ENCODE results near the gene ARHGAP11A.

The ARHGAP11A gene

DNA sequence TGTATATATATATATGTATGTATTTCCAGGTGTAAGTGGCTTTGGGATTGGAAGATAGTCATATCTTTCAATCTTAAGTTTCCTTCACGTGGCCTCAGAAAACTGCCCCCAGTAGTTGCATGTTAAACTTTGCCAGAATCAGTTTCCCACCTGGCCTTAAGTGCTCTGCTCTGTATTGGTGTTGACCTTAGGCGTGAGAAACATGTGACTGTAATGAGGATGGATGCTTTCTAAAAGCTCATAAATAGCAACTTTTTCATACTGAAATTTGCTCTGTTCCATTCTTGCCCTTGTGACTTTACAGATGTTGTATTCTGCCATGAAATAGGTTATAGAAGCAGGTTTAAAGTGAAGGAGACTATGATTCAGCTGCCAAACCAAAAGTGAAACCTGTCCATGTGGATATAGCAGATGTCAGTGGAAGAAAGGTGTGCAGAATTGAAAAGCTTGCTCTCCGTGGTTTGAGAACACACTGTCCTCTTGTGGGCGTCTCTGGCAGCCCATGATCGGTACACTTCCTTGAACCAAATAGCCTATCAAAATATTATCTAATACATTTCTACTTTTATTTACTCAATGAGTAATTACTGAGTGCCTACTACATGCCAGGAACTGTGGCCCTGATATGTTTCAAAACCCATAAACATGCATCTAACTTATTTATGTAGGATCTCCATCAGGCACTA lies 42.0 kb downstream of the ARHGAP11A start:
- no peak for DNase-seq

GRCh38 chr15:32657941-32658340 lies 42.6 kb downstream of the ARHGAP11A start:
- DNase-seq = no peak

DNA sequence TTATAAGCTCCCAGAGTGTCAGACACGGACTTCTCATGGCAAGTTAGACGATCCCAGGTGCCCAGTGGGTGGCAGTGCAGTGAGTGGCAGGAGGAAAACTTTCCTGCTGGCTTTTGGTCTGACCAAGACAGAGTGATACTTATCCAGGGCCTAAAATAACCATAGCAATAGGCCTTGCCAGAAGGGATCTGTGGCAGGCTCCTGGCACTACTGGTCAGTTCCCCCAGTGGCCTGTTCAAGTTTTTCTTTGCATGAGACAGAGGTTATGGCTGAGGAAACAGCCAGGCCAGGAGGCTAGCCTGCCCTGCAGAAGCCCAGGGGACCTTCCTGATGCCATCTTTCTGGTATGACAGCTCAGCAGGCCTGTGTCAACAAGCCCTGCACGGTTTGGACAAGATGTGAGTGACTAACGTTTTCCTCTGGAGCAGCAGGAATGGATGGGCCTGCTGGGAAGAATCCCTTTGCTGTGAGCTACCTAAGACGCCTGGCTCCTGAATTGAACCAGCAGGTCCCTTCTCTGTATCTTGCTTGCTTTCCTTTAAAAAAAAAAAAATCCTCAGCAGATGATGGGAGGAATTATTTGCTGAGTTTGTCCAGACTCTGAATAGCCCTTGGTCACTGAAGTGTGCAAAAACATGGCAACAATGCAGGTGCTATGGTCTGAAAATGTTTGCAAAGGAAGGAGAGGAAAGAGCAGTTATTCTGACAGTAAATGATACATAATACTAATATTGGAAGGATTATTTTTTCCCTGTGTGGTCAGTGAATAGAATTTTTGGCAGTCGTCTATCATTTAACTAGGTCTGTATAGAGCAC lies 44.2 kb downstream of the ARHGAP11A start:
- DNase-seq = no peak

DNA sequence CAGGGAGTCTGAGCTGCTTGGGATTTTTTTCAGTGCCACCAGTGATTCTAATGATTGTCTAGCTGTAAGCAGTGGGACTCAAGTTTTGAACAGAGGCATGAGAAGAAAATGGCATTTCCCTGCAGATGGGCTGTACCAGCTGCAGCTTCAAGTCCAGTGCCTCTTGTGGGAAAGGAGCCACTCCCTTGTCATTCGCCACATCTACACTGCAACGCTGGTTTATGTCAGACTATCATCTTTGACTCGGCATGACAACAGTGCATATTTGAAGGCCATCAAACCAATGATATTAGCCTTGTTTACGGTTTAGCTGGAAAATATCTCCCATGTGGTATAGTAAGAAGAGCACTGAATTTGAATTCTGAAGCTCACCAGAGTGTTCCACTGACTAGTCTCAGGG lies 48.4 kb downstream of the ARHGAP11A start:
- no peak for DNase-seq

GRCh38 chr15:32664796-32665195 lies 49.5 kb downstream of the ARHGAP11A start:
- DNase-seq = no peak

- DNase-seq = no peak
These were observed 52.0 kb downstream of the ARHGAP11A start for GRCh38 chr15:32667321-32667720.

- no peak for DNase-seq
These were observed 53.6 kb downstream of the ARHGAP11A start for GRCh38 chr15:32668942-32669341.

DNA sequence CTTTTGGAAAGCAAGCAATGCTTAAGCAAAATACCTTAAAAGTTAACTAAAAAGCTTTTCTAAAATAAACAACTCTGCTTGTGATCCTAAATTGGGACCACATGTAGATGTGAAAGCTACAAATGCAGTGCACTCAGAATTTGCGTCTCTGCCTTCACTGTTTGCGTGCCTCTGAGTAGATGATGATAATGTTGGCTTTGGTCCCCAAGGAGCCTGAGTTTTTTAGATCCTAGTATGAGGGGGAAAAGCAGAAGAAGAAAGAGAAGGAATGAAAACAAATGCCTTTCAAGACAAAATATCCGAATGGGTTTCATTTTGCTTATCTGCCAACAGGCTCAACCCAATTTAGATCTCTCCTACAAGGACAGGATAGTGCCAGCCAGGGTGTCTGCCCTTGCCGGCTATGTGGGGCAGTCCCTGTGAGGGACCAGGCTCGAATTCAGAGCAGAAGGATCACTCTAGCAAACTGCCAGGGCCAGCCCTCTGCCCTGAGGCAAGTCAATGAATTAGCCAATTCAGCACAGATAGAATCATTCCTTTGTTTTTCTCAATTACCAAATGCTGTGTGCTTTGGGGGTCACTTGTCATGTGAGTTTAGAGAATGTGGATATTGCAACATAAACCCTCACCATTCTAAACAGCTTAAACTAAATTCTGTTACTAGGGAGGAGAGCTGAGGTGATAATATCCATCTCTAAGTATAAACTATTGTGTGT lies 54.8 kb downstream of the ARHGAP11A start:
- DNase-seq = no peak

DNA sequence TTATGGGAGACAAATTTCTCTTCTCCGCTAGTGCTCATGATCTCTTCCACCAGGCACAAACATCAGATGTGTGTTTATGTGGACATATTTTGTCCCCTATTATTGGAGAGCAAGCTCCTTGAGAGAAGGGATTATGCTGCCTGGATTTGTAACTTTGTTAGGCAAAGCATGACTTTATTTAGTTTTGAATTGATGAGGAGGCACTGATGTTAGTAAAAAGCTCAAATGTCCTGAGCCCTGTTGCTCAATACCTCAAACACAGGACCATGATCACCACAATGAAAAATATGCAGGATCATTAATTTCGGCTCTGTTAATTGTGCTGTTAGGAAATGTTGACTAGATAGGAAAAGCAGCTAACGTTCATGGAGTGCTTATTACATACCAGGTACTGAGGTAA lies 55.3 kb downstream of the ARHGAP11A start:
- DNase-seq = no peak

DNA sequence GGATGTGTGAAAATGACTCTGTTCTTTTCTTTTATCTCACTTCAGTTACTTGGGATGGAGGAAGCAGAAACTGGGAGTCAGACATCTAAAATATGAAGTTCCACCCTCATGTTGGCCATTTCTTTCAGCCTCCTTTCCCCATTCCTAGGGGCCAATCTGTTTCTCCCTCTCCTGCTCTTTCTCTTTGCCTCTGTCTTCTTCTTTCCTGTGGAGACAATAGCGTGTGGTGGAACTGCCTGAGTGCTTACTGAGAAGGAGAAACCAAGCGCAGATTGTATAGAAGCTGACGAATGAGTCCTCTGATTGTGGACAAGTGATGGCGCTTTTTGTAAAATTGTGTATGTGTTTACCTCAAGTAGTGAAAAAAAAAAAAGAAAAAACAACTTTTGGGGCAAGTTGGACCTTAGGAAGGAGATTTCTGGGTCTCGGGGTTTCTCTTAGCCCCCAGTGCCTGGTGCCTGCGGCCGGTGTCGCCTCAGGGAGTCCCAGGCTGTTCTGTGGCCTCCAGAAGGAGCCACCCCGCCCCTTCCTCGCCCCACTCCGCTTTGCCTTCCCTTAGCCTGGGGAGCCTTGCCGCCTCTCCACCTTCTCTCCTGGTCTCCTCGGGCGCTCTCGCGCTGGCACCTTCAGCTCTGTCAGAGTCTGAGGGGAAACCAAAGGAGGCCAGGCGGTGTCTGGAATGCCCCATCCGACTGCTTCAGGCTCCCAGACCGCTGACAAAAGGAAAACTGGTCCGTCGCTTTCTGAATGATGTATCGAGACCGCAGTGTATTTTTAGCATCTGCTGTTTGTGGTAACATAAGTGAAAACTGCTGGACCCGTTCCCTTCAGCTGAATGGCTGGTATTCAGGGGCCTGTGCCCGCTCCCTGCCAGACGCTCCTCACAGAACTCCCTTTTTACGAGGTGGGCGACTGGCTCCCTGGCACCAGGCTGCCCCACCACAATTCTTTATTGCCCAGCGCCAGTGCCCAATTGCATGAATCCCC lies 56.3 kb downstream of the ARHGAP11A start:
- no peak for DNase-seq

DNA sequence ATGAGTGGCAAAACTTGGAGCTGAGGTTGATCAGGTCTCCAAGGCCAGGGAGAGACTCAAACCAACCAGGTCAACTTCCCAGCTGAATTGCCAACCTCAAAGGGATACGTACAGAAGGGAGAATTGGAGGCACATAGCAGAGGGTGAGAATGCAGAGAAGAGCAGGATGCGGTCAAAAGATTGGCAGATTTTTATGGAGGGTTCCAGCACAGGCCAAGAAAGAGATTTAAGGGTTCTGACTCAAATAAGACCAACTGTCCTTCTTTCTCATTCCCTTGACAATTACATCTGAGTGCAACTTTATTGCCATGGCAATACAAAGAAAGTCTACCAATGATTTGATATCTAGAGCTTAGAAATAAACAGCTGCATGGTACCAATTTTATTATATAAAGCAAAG lies 59.4 kb downstream of the ARHGAP11A start:
- DNase-seq = no peak

GRCh38 chr15:32675466-32675865 lies 60.2 kb downstream of the ARHGAP11A start:
- DNase-seq = no peak

- DNase-seq = no peak
These were observed 60.9 kb downstream of the ARHGAP11A start for GRCh38 chr15:32676169-32676568.

GRCh38 chr15:32677238-32677750 lies 62.0 kb downstream of the ARHGAP11A start:
- DNase-seq = no peak

GRCh38 chr15:32679298-32679690 lies 64.0 kb downstream of the ARHGAP11A start:
- no peak for DNase-seq

- DNase-seq = no peak
These were observed 67.3 kb downstream of the ARHGAP11A start for GRCh38 chr15:32682569-32682968.

DNA sequence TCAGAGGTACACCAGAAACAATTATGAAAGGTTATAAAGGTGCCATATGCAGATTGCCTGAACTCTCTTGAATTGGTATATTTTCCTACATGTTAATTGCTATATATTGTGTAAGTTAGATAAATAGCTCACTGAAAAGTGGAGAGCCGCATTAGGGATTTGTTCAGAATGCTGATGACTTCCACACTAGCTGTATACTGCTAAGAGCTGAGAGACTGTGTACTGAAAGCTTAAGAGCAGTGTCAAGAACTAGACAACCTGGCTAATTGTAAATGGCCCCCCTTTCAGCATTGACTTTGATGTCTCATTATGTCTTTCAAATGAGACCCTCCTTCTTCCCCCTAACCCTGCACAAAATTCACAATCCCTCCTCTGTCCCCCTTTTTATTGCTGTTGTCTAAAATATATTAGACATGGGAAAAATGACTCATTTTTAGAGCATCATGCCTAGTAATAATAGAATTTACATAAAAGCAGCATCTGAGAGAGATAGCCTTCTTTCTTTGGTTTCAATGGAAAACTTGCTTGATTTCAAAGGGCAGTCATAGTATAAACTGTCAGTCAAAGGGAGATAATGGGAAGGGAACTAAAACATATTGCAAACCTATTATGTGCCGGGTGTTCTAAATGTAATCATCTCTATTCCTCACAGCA lies 67.8 kb downstream of the ARHGAP11A start:
- no peak for DNase-seq

DNA sequence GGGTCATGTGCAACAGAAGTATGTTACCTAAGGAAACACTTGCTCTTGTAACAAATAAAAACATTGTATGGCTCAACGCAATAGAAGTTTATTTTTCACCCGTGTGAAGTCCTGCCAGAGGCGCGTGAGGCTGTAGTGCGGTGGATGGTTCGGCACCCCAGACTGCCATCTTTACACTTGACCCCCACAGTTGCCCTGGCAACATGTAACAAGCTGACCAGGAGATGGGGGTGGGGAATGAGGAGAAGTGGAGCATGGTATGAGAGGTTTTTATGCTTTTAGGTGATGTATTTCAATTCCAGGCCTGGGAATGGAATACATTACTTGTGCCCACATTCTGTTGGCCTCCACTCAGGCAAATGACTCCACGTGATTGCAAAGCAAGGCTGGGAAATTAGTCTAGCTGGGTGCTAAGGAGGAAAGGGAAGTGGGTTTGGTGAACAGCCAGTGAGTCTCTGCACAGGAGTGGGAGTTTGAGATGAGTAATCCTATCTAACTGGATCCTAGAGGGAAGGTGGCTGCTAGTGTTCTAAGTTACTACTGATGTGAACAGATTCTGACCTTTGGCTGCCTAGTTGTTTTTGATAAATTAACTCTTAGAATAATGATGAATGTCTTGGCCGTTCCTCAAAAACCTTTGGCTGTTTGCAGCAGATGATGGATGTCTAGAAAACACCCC lies 68.7 kb downstream of the ARHGAP11A start:
- no peak for DNase-seq

DNA sequence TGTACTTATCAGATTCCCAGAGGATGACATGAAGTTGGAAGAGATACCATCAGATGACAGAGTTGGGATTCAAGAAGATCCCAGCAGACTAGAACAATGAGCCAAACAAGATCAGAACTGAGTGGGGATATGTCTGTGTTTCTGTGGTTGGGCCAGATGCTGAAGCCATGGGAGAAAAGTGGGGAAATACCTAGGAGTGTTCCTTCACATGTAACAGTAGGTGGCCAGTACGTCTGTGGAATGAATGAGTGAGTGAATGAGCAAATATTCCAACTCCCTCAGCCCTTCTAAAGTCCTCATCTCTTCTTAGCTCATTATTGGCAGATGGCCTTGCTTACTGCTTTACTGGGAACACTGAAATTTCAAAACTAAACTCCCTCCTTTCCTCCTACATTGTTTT lies 70.3 kb downstream of the ARHGAP11A start:
- DNase-seq = no peak

GRCh38 chr15:32687556-32687955 lies 72.3 kb downstream of the ARHGAP11A start:
- no peak for DNase-seq

- no peak for DNase-seq
These were observed 72.9 kb downstream of the ARHGAP11A start for GRCh38 chr15:32688151-32688639.

All from CD4-positive, alpha-beta T cell treated with Interferon gamma for 1 hour (primary cell).